ENCODE data around the gene CBX7. TPM values are rescaled to one million over a fixed set of nuclear protein-coding genes. Genes with fewer than 3 reads are reported as not detected.

Gene CBX7
- total and polyA plus RNA-seq, 2 donors (not counting 1 experiment from before 2014, with no cell fraction given): 2.8 to 14.7 TPM

DNA sequence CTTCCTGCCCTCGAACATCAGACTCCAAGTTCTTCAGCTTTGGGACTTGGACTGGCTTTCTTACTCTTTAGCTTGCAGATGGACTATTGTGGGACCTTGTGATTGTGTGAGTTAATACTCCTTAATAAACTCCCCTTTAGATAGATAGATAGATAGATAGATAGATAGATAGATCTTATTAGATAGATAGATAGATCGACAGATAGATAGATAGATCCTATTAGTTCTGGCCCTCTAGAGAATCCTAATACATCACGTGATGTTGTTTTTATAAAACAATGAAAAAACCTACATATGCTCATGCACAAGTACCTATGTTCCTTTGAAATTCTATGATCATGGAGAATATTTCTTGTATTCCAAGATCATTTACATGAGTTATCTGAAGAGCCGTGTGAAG, 31.5 kb downstream of the CBX7 start:
- no peak for DNase-seq (ENCODE audit: low read depth in 2 of 2)

DNA sequence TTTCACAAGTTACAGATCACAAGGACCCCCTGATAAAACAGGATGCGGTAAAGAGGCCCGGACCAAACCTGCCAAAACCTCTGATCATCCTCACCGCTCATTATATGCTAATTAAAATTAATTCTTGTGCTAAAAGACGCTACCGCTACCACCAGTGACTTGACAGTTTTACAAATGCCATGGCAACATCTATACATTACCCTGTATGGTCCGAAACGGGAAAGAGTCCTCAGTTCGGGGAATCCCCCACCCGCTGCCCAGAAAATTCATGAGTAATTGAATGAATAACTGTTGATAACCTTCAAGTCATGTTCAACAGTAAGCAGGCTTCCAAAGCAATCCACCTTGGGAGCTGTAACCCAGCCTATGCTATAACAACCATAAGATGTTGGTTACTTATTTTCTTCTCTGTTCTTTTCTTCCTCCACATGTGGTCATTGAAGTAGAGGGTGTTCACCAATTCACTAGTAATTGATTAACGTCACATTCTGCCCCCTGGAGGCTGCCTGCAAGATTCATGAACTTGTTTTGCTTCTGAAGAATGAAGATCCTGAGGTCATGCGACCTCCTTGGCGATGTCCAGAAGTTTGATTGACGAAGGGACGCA, 34.8 kb downstream of the CBX7 start:
- Histone ChIP-seq H3K27ac (ENCODE audit: insufficient read depth, low read length) (no peak overlapping the region), H3K4me2 (ENCODE audit: extremely low read depth, insufficient read depth, low read length) (no peak overlapping the region), H3K4me1 (ENCODE audit: control insufficient read depth, extremely low read depth, insufficient read depth, low read length) (no peaks in the 10 kb centered on the region), H3K27me3 (ENCODE audit: control insufficient read depth, insufficient read depth, low read length) (peaks cover 18% of the 10 kb centered on the region), H3K9me3 (ENCODE audit: control insufficient read depth, insufficient read depth, low read depth, low read length) (no peaks in the 10 kb centered on the region), H3K79me2 (ENCODE audit: control insufficient read depth, insufficient read depth, low read length) (no peaks in the 10 kb centered on the region), H4K20me1 (ENCODE audit: control insufficient read depth, extremely low read depth, insufficient read depth, low read length) (no peaks in the 10 kb centered on the region), H2AFZ (ENCODE audit: low read length) (no peak overlapping the region), H3K4me3 (replicated peaks in 1 of 4; ENCODE audit: control extremely low read depth in 1 of 4, insufficient read depth in 1 of 4, low read depth in 3 of 4, low read length in 4 of 4) (no peak overlapping the region), H3K36me3 (ENCODE audit: control insufficient read depth, insufficient read depth, low read length) (no peaks in the 10 kb centered on the region), H3K9ac (ENCODE audit: insufficient read depth, low read length) (no peak overlapping the region)
- TF ChIP-seq CTCF (conservative IDR thresholded peaks at IDR 0.05 in 1 of 2, IDR thresholded peaks at IDR 0.05 in 1 of 2; ENCODE audit: low read depth in 1 of 2, low read length in 2 of 2): peak; percentile 48 to 65
- no peak for TF ChIP-seq EZH2 (IDR thresholded peaks at IDR 0.05; ENCODE audit: low read length, missing control alignments)
- peak; percentile 38 to 70 for DNase-seq (ENCODE audit: low read depth in 2 of 2)

More for the DNA sequence above, 31.5 kb downstream of the CBX7 start:
- Histone ChIP-seq H2AFZ (ENCODE audit: low read length) (no peak overlapping the region), H3K27me3 (ENCODE audit: control insufficient read depth, insufficient read depth, low read length) (peaks cover 4% of the 10 kb centered on the region), H3K27ac (ENCODE audit: insufficient read depth, low read length) (no peak overlapping the region), H3K4me2 (ENCODE audit: extremely low read depth, insufficient read depth, low read length) (no peak overlapping the region), H4K20me1 (ENCODE audit: control insufficient read depth, extremely low read depth, insufficient read depth, low read length) (no peaks in the 10 kb centered on the region), H3K79me2 (ENCODE audit: control insufficient read depth, insufficient read depth, low read length) (no peaks in the 10 kb centered on the region), H3K4me3 (replicated peaks in 1 of 4; ENCODE audit: control extremely low read depth in 1 of 4, insufficient read depth in 1 of 4, low read depth in 3 of 4, low read length in 4 of 4) (no peak overlapping the region), H3K4me1 (ENCODE audit: control insufficient read depth, extremely low read depth, insufficient read depth, low read length) (no peaks in the 10 kb centered on the region), H3K9me3 (ENCODE audit: control insufficient read depth, insufficient read depth, low read depth, low read length) (no peaks in the 10 kb centered on the region), H3K36me3 (ENCODE audit: control insufficient read depth, insufficient read depth, low read length) (no peaks in the 10 kb centered on the region), H3K9ac (ENCODE audit: insufficient read depth, low read length) (no peak overlapping the region)
- TF ChIP-seq CTCF (conservative IDR thresholded peaks at IDR 0.05 in 1 of 2, IDR thresholded peaks at IDR 0.05 in 1 of 2; ENCODE audit: low read depth in 1 of 2, low read length in 2 of 2) (no peak), EZH2 (IDR thresholded peaks at IDR 0.05; ENCODE audit: low read length, missing control alignments) (no peak)

DNA sequence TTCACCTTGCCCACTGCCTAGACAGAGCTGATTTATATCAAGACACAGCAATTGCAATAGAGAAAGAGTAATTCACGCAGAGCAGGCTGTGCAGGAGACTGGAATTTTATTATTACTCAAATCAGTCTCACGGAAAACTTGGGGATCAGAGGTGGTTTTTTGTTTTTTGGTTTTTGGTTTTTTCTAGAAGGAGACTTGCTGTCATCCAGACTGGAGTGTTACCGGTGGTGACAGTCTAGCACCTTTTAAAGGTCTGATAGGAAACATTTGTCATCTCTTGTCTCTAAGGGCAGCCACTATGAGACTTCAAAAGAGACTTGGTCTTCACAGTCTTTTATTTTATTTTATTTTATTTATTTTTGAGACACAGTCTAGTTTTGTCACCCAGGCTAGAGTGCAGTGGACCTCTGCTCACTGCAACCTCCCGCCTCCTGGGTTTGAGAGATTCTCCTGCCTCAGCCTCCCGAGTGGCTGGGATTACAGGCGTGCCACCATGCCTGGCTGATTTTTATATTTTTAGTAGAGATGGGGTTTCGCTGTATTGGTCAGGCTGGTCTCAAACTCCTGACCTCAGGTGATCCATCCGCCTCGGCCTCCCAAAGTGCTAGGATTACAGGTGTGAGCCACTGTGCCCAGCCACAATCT, 36.4 kb downstream of the CBX7 start:
- Histone ChIP-seq H3K9me3 (ENCODE audit: control insufficient read depth, insufficient read depth, low read depth, low read length) (no peaks in the 10 kb centered on the region), H3K4me1 (ENCODE audit: control insufficient read depth, extremely low read depth, insufficient read depth, low read length) (no peaks in the 10 kb centered on the region), H3K4me2 (ENCODE audit: extremely low read depth, insufficient read depth, low read length) (no peak overlapping the region), H3K4me3 (replicated peaks in 1 of 4; ENCODE audit: control extremely low read depth in 1 of 4, insufficient read depth in 1 of 4, low read depth in 3 of 4, low read length in 4 of 4) (no peak overlapping the region), H3K27me3 (ENCODE audit: control insufficient read depth, insufficient read depth, low read length) (peaks cover 18% of the 10 kb centered on the region), H3K9ac (ENCODE audit: insufficient read depth, low read length) (no peak overlapping the region), H4K20me1 (ENCODE audit: control insufficient read depth, extremely low read depth, insufficient read depth, low read length) (no peaks in the 10 kb centered on the region), H3K79me2 (ENCODE audit: control insufficient read depth, insufficient read depth, low read length) (no peaks in the 10 kb centered on the region), H3K27ac (ENCODE audit: insufficient read depth, low read length) (no peak overlapping the region), H3K36me3 (ENCODE audit: control insufficient read depth, insufficient read depth, low read length) (no peaks in the 10 kb centered on the region), H2AFZ (ENCODE audit: low read length) (no peak overlapping the region)
- TF ChIP-seq CTCF (conservative IDR thresholded peaks at IDR 0.05 in 1 of 2, IDR thresholded peaks at IDR 0.05 in 1 of 2; ENCODE audit: low read depth in 1 of 2, low read length in 2 of 2) (no peak), EZH2 (IDR thresholded peaks at IDR 0.05; ENCODE audit: low read length, missing control alignments) (no peak)
- DNase-seq (ENCODE audit: low read depth in 2 of 2): no peak
